Measurements from ENCODE around the gene ARHGAP25. TPM values are rescaled to one million over a fixed set of nuclear protein-coding genes. Genes with fewer than 3 reads are reported as not detected.

Gene ARHGAP25
- total and polyA plus RNA-seq, 4 donors, result 3.5 to 7.0 (median 5.3) TPM

GRCh38 chr2:68700560-68700959 lies 34.1 kb upstream of the ARHGAP25 start:
- H3K27ac ChIP-seq (ENCODE audit: low read depth in 1 of 2, low read length in 2 of 2), result no peak overlapping the region
- TF ChIP-seq EGR1 (IDR thresholded peaks at IDR 0.05; ENCODE audit: low read depth in 2 of 2) (no peak), CTCF (IDR thresholded peaks at IDR 0.05; ENCODE audit: low read depth, low read length, missing input control) (no peak), FOXA2 (IDR thresholded peaks at IDR 0.05) (no peak), YY1 (IDR thresholded peaks at IDR 0.05) (no peak), HNF4G (IDR thresholded peaks at IDR 0.05) (no peak), RAD21 (IDR thresholded peaks at IDR 0.05) (no peak), GABPA (IDR thresholded peaks at IDR 0.05 in 1 of 2, conservative IDR thresholded peaks at IDR 0.05 in 1 of 2) (no peak), JUND (IDR thresholded peaks at IDR 0.05) (no peak), SP1 (IDR thresholded peaks at IDR 0.05) (no peak), ZBTB33 (IDR thresholded peaks at IDR 0.05) (no peak), NR2F2 (IDR thresholded peaks at IDR 0.05) (no peak), HNF4A (conservative IDR thresholded peaks at IDR 0.05) (no peak), TAF1 (conservative IDR thresholded peaks at IDR 0.05) (no peak), ATF3 (IDR thresholded peaks at IDR 0.05) (no peak), RXRA (IDR thresholded peaks at IDR 0.05) (no peak), REST (IDR thresholded peaks at IDR 0.05) (no peak), MAX (IDR thresholded peaks at IDR 0.05) (no peak)
- H3K4me1 ChIP-seq (ENCODE audit: control insufficient read depth in 4 of 4, insufficient read depth in 4 of 4, low read length in 3 of 4), result no peaks in the 10 kb centered on the region
- H3K9me3 ChIP-seq (ENCODE audit: control insufficient read depth in 4 of 4, low read length in 3 of 4), result peaks cover 0 to 13% (median 2%) of the 10 kb centered on the region in 4 donors
- no peaks in the 10 kb centered on the region for H3K36me3 ChIP-seq (ENCODE audit: control insufficient read depth in 4 of 4, insufficient read depth in 3 of 4, low read depth in 1 of 4, low read length in 3 of 4)
- DNase-seq (ENCODE audit: low spot score), result no peak
- H3K4me3 ChIP-seq (ENCODE audit: low read depth in 1 of 3, low read length in 3 of 3), result no peak overlapping the region
- WGBS, result 95% methylated on average over 2 of the region's 2 CpGs
- no peaks in the 10 kb centered on the region for H3K27me3 ChIP-seq (ENCODE audit: control insufficient read depth in 4 of 4, insufficient read depth in 4 of 4, low read length in 3 of 4)
- no peak overlapping the region for H3K9ac ChIP-seq (ENCODE audit: low read depth in 1 of 2, low read length in 2 of 2)

- no peaks in the 10 kb centered on the region for H3K36me3 ChIP-seq (ENCODE audit: control insufficient read depth in 4 of 4, insufficient read depth in 3 of 4, low read depth in 1 of 4, low read length in 3 of 4)
- no peak for TF ChIP-seq RAD21 (IDR thresholded peaks at IDR 0.05)
- no peak for TF ChIP-seq JUND (IDR thresholded peaks at IDR 0.05)
- no peak for TF ChIP-seq HNF4A (conservative IDR thresholded peaks at IDR 0.05)
- no peak for TF ChIP-seq SP1 (IDR thresholded peaks at IDR 0.05)
- no peak for TF ChIP-seq ATF3 (IDR thresholded peaks at IDR 0.05)
- TF ChIP-seq MAX (IDR thresholded peaks at IDR 0.05), result no peak
- no peak for TF ChIP-seq ZBTB33 (IDR thresholded peaks at IDR 0.05)
- TF ChIP-seq RXRA (IDR thresholded peaks at IDR 0.05), result no peak
- no peak for TF ChIP-seq HNF4G (IDR thresholded peaks at IDR 0.05)
- no peak for TF ChIP-seq TAF1 (conservative IDR thresholded peaks at IDR 0.05)
- no peak for TF ChIP-seq FOXA1 (IDR thresholded peaks at IDR 0.05)
- no peak for TF ChIP-seq CTCF (IDR thresholded peaks at IDR 0.05; ENCODE audit: low read depth, low read length, missing input control)
These were observed 28.0 kb upstream of the ARHGAP25 start for GRCh38 chr2:68706637-68707036.

More at GRCh38 chr2:68706637-68707036, 28.0 kb upstream of the ARHGAP25 start:
- no peaks in the 10 kb centered on the region for H3K4me1 ChIP-seq (ENCODE audit: control insufficient read depth in 4 of 4, insufficient read depth in 4 of 4, low read length in 3 of 4)
- no peak for DNase-seq (ENCODE audit: low spot score)
- WGBS, result 76% methylated on average over 3 of the region's 3 CpGs
- H3K9me3 ChIP-seq (ENCODE audit: control insufficient read depth in 4 of 4, low read length in 3 of 4), result no peaks in the 10 kb centered on the region
- no peaks in the 10 kb centered on the region for H3K27me3 ChIP-seq (ENCODE audit: control insufficient read depth in 4 of 4, insufficient read depth in 4 of 4, low read length in 3 of 4)
- H3K4me3 ChIP-seq (ENCODE audit: low read depth in 1 of 3, low read length in 3 of 3), result no peak overlapping the region
- H3K9ac ChIP-seq (ENCODE audit: low read depth in 1 of 2, low read length in 2 of 2), result no peak overlapping the region
- no peak overlapping the region for H3K27ac ChIP-seq (ENCODE audit: low read depth in 1 of 2, low read length in 2 of 2)
